DOHH2 (cell line): ENCODE results near the gene CHRDL1.

Source experiments
- EZH2phosphoT487 ChIP-seq: fragments of 200-600 bp; sonication (generic); IDR thresholded peaks from 2 replicates; pipeline ENCODE4 v1.6.1; 2017; ENCODE audit warnings: borderline replicate concordance, mild to moderate bottlenecking, antibody characterized with exemption, low read length, moderate library complexity, mixed read lengths
- TF ChIP-seq, protein P1 (sequence below): fragments of 200-600 bp; sonication (generic); IDR thresholded peaks from one replicate; pipeline ENCODE4 v1.5.1; 2014; ENCODE audit warnings: antibody characterized with exemption, mild to moderate bottlenecking, low read depth, low read length; ENCODE audit not compliant: poor library complexity, severe bottlenecking

DNA sequence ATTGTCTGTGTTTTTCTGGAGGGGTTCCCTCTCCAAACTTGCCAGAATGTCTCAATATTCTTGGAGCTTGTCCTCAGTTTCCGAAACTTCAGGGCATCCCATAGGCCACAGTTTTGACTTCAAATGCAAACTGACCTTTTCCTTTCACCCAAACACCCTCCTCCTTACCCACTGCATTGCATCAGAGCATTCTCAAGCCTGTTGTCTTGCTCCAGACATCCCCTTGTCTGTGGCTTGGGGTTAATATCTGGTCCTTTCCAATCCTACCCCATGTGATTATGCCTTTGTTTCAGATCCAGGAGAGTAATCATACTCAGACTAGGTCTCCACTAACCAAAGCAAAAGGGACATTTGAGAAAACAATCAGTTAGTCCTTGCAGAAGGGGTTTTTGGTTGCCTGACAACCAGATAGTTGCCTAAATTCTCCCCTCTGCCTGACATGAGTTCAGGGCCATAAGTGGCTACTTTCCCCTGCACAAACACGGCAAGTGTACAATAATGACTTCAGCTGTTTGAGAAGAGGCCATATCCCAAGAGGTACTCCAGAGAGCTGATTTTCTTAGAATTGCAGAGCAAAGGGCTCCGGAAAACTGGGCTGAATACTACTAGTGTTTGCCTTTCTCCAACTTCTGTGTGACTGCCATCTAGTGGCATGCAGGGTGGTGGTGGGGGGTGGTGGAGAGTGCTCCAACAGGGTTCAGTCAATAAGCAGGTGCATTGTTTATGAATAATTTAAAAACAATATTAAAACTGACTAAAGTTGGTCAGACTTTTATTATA is 130.2 kb downstream of the CHRDL1 start:
- TF ChIP-seq, protein P1, sequence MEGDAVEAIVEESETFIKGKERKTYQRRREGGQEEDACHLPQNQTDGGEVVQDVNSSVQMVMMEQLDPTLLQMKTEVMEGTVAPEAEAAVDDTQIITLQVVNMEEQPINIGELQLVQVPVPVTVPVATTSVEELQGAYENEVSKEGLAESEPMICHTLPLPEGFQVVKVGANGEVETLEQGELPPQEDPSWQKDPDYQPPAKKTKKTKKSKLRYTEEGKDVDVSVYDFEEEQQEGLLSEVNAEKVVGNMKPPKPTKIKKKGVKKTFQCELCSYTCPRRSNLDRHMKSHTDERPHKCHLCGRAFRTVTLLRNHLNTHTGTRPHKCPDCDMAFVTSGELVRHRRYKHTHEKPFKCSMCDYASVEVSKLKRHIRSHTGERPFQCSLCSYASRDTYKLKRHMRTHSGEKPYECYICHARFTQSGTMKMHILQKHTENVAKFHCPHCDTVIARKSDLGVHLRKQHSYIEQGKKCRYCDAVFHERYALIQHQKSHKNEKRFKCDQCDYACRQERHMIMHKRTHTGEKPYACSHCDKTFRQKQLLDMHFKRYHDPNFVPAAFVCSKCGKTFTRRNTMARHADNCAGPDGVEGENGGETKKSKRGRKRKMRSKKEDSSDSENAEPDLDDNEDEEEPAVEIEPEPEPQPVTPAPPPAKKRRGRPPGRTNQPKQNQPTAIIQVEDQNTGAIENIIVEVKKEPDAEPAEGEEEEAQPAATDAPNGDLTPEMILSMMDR: peak; percentile 50
- no peak for TF ChIP-seq EZH2phosphoT487
